Measurements from ENCODE around the gene FMN2. TPM values are rescaled to one million over a fixed set of nuclear protein-coding genes. Genes with fewer than 3 reads are reported as not detected.

The FMN2 gene
- total RNA-seq, 2 experiments from 2014 or later: not detected

- ChIA-PET CTCF (no interaction called here), POLR2A (no interaction called here)
- Mint-ChIP-seq H3K27me3 (peaks cover 4% of the 10 kb centered on the region), H3K4me3 (no peak overlapping the region), H3K36me3 (ENCODE audit: low read depth) (no peaks in the 10 kb centered on the region), H3K27ac (no peak overlapping the region), H3K4me1 (no peaks in the 10 kb centered on the region), H3K9me3 (no peaks in the 10 kb centered on the region)
- DNase-seq: no peak
Measured at GRCh38 chr1:240101737-240102136, 10.1 kb downstream of the FMN2 start.

DNA sequence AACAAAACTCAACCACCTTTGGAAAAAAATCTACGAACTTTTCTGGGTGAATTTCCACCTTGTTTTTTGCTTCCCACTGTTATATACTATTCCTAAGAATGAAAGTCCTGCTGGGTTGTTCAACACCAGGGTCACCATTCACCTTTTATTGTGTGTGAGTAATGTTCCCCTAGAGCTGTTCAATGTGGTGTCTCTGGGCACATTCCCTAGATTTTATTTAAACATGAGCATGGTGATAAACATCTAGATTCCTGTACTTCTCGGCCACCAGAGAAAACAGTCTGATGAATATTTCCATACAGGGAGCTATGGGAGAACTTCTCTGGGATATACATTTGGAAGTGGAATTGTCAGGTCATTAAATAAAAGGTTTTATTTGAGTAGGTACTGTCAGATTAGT is 13.0 kb downstream of the FMN2 start:
- ChIA-PET POLR2A (no interaction called here), CTCF (interaction anchor here (0.6 kb wide), 1 partner anchor 8 kb away, joined by 5 read pairs; no protein-coding TSS in a partner anchor)
- Mint-ChIP-seq H3K27me3 (peaks cover 2% of the 10 kb centered on the region), H3K4me3 (no peak overlapping the region), H3K27ac (no peak overlapping the region), H3K4me1 (no peaks in the 10 kb centered on the region), H3K36me3 (ENCODE audit: low read depth) (no peaks in the 10 kb centered on the region), H3K9me3 (no peaks in the 10 kb centered on the region)
- DNase-seq: no peak

- no peaks in the 10 kb centered on the region for H3K4me1 Mint-ChIP-seq
- H3K36me3 Mint-ChIP-seq (ENCODE audit: low read depth): no peaks in the 10 kb centered on the region
- H3K4me3 Mint-ChIP-seq: no peak overlapping the region
- ChIA-PET CTCF (no interaction called here), POLR2A (no interaction called here)
- no peaks in the 10 kb centered on the region for H3K9me3 Mint-ChIP-seq
- DNase-seq: no peak
- H3K27me3 Mint-ChIP-seq: no peaks in the 10 kb centered on the region
- H3K27ac Mint-ChIP-seq: no peak overlapping the region
Measured at GRCh38 chr1:240107058-240107684, 15.5 kb downstream of the FMN2 start.

- Mint-ChIP-seq H3K36me3 (ENCODE audit: low read depth) (no peaks in the 10 kb centered on the region), H3K9me3 (no peaks in the 10 kb centered on the region)
Measured at GRCh38 chr1:240109130-240109529, 17.4 kb downstream of the FMN2 start.

GRCh38 chr1:240109920-240110636 is 18.4 kb downstream of the FMN2 start:
- no peak overlapping the region for H3K27ac Mint-ChIP-seq
- no peaks in the 10 kb centered on the region for H3K36me3 Mint-ChIP-seq (ENCODE audit: low read depth)
- no peaks in the 10 kb centered on the region for H3K4me1 Mint-ChIP-seq
- POLR2A ChIA-PET: no interaction called here
- H3K9me3 Mint-ChIP-seq: no peaks in the 10 kb centered on the region
- H3K4me3 Mint-ChIP-seq: no peak overlapping the region
- CTCF ChIA-PET: no interaction called here
- DNase-seq: no peak
- no peaks in the 10 kb centered on the region for H3K27me3 Mint-ChIP-seq

More at GRCh38 chr1:240109130-240109529, 17.4 kb downstream of the FMN2 start:
- H3K27me3 Mint-ChIP-seq: no peaks in the 10 kb centered on the region
- POLR2A ChIA-PET: no interaction called here
- CTCF ChIA-PET: no interaction called here
- H3K27ac Mint-ChIP-seq: no peak overlapping the region
- no peaks in the 10 kb centered on the region for H3K4me1 Mint-ChIP-seq
- DNase-seq: no peak
- H3K4me3 Mint-ChIP-seq: no peak overlapping the region

DNA sequence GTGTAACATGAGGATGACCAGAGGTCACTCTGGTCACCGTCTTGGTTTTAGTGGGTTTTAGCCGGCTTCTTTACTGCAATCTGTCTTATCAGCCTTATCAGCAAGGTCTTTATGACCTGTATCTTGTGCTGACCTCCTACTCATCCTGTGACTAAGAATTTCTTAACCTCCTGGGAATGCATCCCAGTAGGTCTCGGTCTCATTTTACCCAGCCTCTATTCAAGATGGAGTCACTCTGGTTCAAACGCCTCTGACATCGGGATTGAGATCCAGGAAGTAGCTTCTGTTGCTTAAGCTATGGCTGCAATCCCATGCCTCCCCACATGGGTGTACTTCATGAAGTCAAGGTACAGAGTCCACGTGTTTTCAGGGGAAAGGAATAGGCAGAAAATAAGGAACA is 19.9 kb downstream of the FMN2 start:
- no peaks in the 10 kb centered on the region for H3K4me1 Mint-ChIP-seq
- no peaks in the 10 kb centered on the region for H3K27me3 Mint-ChIP-seq
- no peak overlapping the region for H3K4me3 Mint-ChIP-seq
- ChIA-PET POLR2A (no interaction called here), CTCF (no interaction called here)
- DNase-seq: no peak
- H3K27ac Mint-ChIP-seq: no peak overlapping the region
- no peaks in the 10 kb centered on the region for H3K9me3 Mint-ChIP-seq
- H3K36me3 Mint-ChIP-seq (ENCODE audit: low read depth): no peaks in the 10 kb centered on the region

DNA sequence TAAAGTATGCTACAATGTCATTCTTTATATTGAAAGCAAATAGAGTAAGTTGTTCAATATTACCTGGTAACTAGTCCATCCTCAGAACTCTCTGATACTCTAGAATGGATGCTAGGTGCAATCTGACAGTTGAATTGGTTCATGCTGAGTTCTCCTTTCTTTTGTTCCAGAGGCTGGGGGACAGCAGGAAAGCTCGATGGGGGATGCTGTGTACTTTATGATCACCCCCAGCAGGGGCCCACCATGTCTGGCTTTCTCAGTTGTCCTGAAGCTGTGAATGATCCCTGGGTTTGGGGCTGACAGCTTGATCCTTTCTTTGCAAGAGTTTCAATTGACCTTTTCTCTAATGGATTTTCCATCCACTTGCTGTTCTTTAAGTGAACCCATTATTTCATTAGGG is 22.5 kb downstream of the FMN2 start:
- no peaks in the 10 kb centered on the region for H3K27me3 Mint-ChIP-seq
- H3K36me3 Mint-ChIP-seq (ENCODE audit: low read depth): no peaks in the 10 kb centered on the region
- H3K4me3 Mint-ChIP-seq: no peak overlapping the region
- DNase-seq: no peak
- H3K9me3 Mint-ChIP-seq: no peaks in the 10 kb centered on the region
- no peak overlapping the region for H3K27ac Mint-ChIP-seq
- ChIA-PET CTCF (interaction anchor here (0.6 kb wide), 2 partner anchors 17 to 1892 kb away, joined by 3 read pairs; no protein-coding TSS in a partner anchor), POLR2A (no interaction called here)
- H3K4me1 Mint-ChIP-seq: no peaks in the 10 kb centered on the region

DNA sequence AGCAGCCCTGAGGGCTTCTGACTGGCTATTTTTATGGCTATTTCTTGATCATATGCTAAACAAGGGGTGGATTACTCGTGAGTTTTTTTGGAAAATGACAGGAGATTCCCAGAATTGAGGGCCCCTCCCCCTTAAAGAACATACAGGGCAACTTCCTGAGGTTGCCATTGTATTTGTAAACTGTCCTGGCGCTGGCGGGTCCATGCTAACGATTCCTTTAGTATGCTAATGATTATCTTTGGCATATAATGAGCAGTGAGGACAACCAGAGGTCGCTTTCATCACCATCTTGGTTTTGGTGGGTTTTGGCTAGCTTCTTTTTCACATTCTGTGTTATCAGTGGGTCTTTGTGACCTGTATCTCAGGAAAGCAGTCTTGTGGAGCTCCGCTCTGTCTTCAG is 24.1 kb downstream of the FMN2 start:
- ChIA-PET CTCF (interaction anchor here (1.2 kb wide), 1 partner anchor 10 kb away, joined by 4 read pairs; no protein-coding TSS in a partner anchor), POLR2A (no interaction called here)
- H3K4me3 Mint-ChIP-seq: no peak overlapping the region
- H3K27ac Mint-ChIP-seq: no peak overlapping the region
- H3K9me3 Mint-ChIP-seq: no peaks in the 10 kb centered on the region
- H3K27me3 Mint-ChIP-seq: no peaks in the 10 kb centered on the region
- DNase-seq: no peak
- no peaks in the 10 kb centered on the region for H3K36me3 Mint-ChIP-seq (ENCODE audit: low read depth)
- no peaks in the 10 kb centered on the region for H3K4me1 Mint-ChIP-seq

GRCh38 chr1:240116831-240117769 is 25.4 kb downstream of the FMN2 start:
- ChIA-PET POLR2A (no interaction called here), CTCF (no interaction called here)
- Mint-ChIP-seq H3K9me3 (no peaks in the 10 kb centered on the region), H3K27me3 (no peaks in the 10 kb centered on the region), H3K27ac (no peak overlapping the region), H3K4me1 (no peaks in the 10 kb centered on the region), H3K4me3 (no peak overlapping the region), H3K36me3 (ENCODE audit: low read depth) (no peaks in the 10 kb centered on the region)
- no peak for DNase-seq

- ChIA-PET POLR2A (no interaction called here), CTCF (no interaction called here)
- DNase-seq: no peak
- Mint-ChIP-seq H3K9me3 (no peaks in the 10 kb centered on the region), H3K4me3 (no peak overlapping the region), H3K27ac (no peak overlapping the region), H3K36me3 (ENCODE audit: low read depth) (no peaks in the 10 kb centered on the region), H3K27me3 (no peaks in the 10 kb centered on the region), H3K4me1 (no peaks in the 10 kb centered on the region)
Measured at GRCh38 chr1:240117930-240118329, 26.2 kb downstream of the FMN2 start.

- no peaks in the 10 kb centered on the region for H3K4me1 Mint-ChIP-seq
- no peak overlapping the region for H3K4me3 Mint-ChIP-seq
- DNase-seq: no peak
- CTCF ChIA-PET: no interaction called here
- H3K27me3 Mint-ChIP-seq: no peaks in the 10 kb centered on the region
- H3K27ac Mint-ChIP-seq: no peak overlapping the region
- POLR2A ChIA-PET: no interaction called here
- H3K9me3 Mint-ChIP-seq: no peaks in the 10 kb centered on the region
- no peaks in the 10 kb centered on the region for H3K36me3 Mint-ChIP-seq (ENCODE audit: low read depth)
Measured at GRCh38 chr1:240122639-240123613, 31.2 kb downstream of the FMN2 start.

DNA sequence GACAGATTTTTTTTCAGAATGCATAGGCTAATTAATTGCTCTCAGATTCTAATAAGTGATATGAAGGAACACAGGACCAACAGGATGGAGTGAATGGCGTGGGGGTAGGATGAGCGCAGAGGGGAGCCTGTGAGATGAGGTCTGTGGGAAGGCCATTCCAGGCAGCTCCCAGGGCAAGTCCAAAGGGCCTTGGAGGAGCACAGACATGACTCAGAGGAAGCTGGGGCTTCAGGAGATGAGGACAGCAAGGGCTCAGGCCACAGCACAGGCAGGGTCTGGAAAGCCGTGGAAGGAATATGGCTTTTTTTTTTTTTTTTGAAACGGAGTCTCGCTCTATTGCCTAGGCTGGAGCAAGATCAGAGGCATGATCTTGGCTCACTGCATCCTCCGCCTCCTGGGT is 35.1 kb downstream of the FMN2 start:
- H3K27ac Mint-ChIP-seq: no peak overlapping the region
- CTCF ChIA-PET: no interaction called here
- POLR2A ChIA-PET: no interaction called here

More for the DNA sequence above, 35.1 kb downstream of the FMN2 start:
- Mint-ChIP-seq H3K4me1 (no peaks in the 10 kb centered on the region), H3K9me3 (no peaks in the 10 kb centered on the region), H3K36me3 (ENCODE audit: low read depth) (no peaks in the 10 kb centered on the region), H3K27me3 (no peaks in the 10 kb centered on the region), H3K4me3 (no peak overlapping the region)
- no peak for DNase-seq

Measured in activated CD4-positive, alpha-beta T cell treated with anti-CD3 and anti-CD28 coated beads, Interleukin-2, amount 10 ng/mL, durations not matched to agents 7 days and 5 days (primary cell).